ENCODE data around the gene AGXT2. TPM values are rescaled to one million over a fixed set of nuclear protein-coding genes. Genes with fewer than 3 reads are reported as not detected.

AGXT2 gene
- total RNA-seq, 1 donor from 2014 or later = not detected

DNA sequence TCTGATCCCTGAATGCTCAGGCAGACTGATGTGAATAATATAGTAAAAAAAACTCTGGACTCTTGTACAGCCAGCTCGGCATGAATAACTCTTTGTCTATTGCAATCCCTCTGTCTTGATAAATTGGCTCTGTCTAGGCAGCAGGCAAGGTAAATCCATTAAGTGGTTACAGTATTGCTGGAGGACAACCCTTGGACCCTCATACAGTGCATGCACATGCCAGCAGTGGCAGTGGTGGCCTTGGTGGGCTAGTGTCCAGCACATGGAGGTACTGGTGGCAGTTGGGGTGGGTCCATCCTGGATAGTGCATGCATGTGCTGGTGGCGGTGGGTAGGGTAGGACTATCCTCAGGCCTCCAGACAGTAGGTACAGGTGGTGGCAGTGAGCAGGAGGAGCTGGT lies 79.5 kb downstream of the AGXT2 start:
- peak in 1 of 2 donors; percentile 27 for ATAC-seq
- Histone ChIP-seq H3K9me3 (peaks cover 4% of the 10 kb centered on the region), H3K27me3 (ENCODE audit: low read depth) (no peaks in the 10 kb centered on the region), H3K36me3 (no peaks in the 10 kb centered on the region), H3K4me1 (no peaks in the 10 kb centered on the region), H3K4me3 (no peak overlapping the region), H3K27ac (no peak overlapping the region)
- intact Hi-C loops (cut with DNase I) = no loop called here
- no peak for DNase-seq
- TF ChIP-seq, protein P1, sequence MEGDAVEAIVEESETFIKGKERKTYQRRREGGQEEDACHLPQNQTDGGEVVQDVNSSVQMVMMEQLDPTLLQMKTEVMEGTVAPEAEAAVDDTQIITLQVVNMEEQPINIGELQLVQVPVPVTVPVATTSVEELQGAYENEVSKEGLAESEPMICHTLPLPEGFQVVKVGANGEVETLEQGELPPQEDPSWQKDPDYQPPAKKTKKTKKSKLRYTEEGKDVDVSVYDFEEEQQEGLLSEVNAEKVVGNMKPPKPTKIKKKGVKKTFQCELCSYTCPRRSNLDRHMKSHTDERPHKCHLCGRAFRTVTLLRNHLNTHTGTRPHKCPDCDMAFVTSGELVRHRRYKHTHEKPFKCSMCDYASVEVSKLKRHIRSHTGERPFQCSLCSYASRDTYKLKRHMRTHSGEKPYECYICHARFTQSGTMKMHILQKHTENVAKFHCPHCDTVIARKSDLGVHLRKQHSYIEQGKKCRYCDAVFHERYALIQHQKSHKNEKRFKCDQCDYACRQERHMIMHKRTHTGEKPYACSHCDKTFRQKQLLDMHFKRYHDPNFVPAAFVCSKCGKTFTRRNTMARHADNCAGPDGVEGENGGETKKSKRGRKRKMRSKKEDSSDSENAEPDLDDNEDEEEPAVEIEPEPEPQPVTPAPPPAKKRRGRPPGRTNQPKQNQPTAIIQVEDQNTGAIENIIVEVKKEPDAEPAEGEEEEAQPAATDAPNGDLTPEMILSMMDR (IDR thresholded peaks at IDR 0.05) = no peak

DNA sequence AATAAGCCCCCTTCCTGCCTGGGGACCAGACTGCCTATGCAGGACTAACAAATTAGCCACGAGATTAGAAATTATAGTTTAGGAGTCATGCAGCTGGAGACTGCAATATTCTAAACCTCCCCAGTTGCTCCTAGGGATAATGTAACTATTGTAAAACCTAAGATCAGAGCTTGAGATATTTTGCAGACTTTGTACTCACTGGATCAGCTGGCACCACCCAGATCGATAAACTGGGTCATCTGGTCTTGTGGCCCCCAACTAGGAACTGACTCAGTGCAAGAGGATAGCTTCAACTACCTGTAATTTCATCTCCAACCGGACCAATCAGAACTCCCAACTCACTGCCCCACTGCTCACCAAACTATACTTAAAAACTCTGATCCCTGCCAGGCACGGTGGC lies 80.2 kb downstream of the AGXT2 start:
- Histone ChIP-seq H3K27ac (no peak overlapping the region), H3K4me1 (no peaks in the 10 kb centered on the region), H3K36me3 (no peaks in the 10 kb centered on the region), H3K9me3 (peaks cover 4% of the 10 kb centered on the region), H3K27me3 (ENCODE audit: low read depth) (no peaks in the 10 kb centered on the region), H3K4me3 (no peak overlapping the region)
- TF ChIP-seq, protein P1 (IDR thresholded peaks at IDR 0.05) = no peak
- ATAC-seq (no peak), DNase-seq (no peak)
- intact Hi-C loops (cut with DNase I) = no loop called here

DNA sequence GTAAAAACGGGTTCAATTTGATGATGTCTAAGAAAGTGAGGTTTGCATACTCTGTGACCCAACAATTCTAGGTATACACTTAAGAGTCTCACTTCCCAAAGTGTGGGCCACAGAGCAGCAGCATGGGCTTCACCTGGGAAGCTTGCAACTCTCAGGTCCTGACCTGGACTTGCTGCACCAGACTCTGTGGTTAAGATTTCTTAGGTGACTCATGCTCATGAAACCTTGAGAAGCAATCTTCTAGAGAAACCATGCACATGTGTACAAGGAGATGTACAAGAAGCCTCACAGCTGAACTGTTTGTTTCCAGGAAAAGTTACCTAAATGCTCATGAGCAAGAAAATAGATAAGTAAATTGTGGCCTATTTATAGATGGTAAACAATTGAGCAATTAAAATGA lies 88.4 kb downstream of the AGXT2 start:
- intact Hi-C loops (cut with DNase I) = no loop called here
- Histone ChIP-seq H3K36me3 (peaks cover 24% of the 10 kb centered on the region), H3K27me3 (ENCODE audit: low read depth) (no peaks in the 10 kb centered on the region), H3K27ac (no peak overlapping the region), H3K4me3 (no peak overlapping the region), H3K9me3 (no peaks in the 10 kb centered on the region), H3K4me1 (no peaks in the 10 kb centered on the region)
- TF ChIP-seq, protein P1 (IDR thresholded peaks at IDR 0.05) = no peak
- ATAC-seq (peak; percentile 32 to 75), DNase-seq (no peak)

DNA sequence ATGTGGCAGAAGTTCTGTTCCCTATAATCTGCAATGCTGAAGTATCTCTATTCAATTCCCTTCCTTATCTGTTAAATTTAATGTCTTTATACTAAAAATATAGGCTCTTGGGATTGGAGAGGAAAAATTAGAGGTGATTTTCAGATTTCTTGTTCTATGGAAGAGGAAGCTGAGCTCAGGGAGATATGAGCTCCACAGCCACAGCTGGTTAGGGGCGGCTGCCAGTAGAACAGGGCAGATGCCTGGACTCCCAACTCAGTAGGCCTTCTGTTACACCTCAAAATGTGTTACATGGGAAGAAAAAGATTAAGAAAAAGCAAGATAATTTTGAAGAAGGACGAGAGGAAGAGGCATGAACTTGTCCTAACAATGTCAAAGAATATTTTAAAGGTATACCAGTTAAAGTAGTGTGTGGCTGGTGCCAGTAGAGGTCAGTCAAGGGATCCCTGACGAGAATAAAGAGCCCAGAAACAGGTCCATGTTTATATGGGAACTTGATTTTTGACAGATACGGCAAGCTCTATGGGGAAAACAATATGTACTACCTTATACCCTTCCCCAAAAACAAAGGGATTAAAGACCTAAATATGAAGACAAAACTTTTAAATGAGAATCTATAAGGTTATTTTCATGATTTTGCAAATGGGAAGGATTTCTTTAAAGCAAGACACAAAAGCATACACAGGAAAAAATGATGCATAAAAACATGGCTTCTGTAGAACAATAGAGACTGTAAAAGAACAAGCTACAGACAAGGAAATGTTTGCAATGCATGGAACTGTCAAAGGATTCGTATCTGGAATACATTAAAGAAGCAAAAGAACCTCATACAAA lies 89.7 kb downstream of the AGXT2 start:
- no peaks in the 10 kb centered on the region for H3K4me1 ChIP-seq
- H3K9me3 ChIP-seq = no peaks in the 10 kb centered on the region
- no peaks in the 10 kb centered on the region for H3K27me3 ChIP-seq (ENCODE audit: low read depth)
- no peak overlapping the region for H3K27ac ChIP-seq
- DNase-seq (no peak), ATAC-seq (peak; percentile 50 to 76)
- intact Hi-C loops (cut with DNase I) = no loop called here
- TF ChIP-seq, protein P1 (IDR thresholded peaks at IDR 0.05) = peak; percentile 42
- peaks cover 36% of the 10 kb centered on the region for H3K36me3 ChIP-seq
- H3K4me3 ChIP-seq = no peak overlapping the region

DNA sequence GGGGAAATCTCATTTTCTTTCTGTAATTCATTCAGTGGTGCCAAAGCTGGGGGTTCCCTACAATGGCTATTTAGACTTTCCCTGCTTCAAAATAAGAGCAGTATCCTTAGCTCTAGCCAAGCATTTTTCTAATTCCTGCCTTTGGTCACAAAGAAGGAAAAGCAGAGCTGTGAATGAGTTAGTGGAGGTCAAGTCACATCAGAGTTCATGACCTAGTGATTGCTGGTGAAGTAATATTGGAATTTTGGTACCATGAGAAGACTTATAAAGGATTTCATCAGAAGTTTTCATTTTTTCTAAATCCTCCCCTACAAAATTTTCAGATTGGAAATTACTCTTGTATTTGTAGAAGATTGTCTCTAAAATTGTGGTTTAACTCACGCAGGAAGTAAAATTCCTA lies 90.4 kb downstream of the AGXT2 start:
- ATAC-seq (no peak), DNase-seq (no peak)
- Histone ChIP-seq H3K27ac (no peak overlapping the region), H3K4me3 (no peak overlapping the region), H3K27me3 (ENCODE audit: low read depth) (no peaks in the 10 kb centered on the region), H3K36me3 (peaks cover 44% of the 10 kb centered on the region), H3K4me1 (no peaks in the 10 kb centered on the region), H3K9me3 (no peaks in the 10 kb centered on the region)
- TF ChIP-seq, protein P1 (IDR thresholded peaks at IDR 0.05) = no peak
- intact Hi-C loops (cut with DNase I) = no loop called here

Other genes starting within 250 kb of the AGXT2 start
- 1.3 TPM for gene TTC23L, start 208.8 kb downstream of the AGXT2 start, total RNA-seq
- gene RAD1, start 132.4 kb downstream of the AGXT2 start, total RNA-seq = 25.6 TPM
- gene BRIX1, start 132.2 kb downstream of the AGXT2 start, total RNA-seq = 17.6 TPM
- 49.4 TPM for gene DNAJC21, start 118.4 kb downstream of the AGXT2 start, total RNA-seq
- gene PRLR, start 182.5 kb upstream of the AGXT2 start, total RNA-seq = 3.2 TPM

Measured in lower lobe of right lung (tissue), 2 donors.